Measurements from ENCODE around the gene CFDP1.

CFDP1 gene

GRCh38 chr16:75432828-75433731 is at the start of gene CFDP1:
Gene CFDP1, minus strand, starts transcription at chr16:75433503. Its CDS starts 151 bp downstream, at chr16:75433352.
- peak within 1 kb of the TSS; percentile 91 for H3K4me3 ChIP-seq (ENCODE audit: low read length)
- TF ChIP-seq CTCF (IDR thresholded peaks at IDR 0.05; ENCODE audit: insufficient read depth, low read depth, low read length, missing control alignments) = no peak
- DNase-seq (ENCODE audit: low read depth) = peak; percentile 94

GRCh38 chr16:75482434-75483205 is 49.3 kb upstream of the CFDP1 start:
- DNase-seq (ENCODE audit: low read depth) = no peak
- no peak overlapping the region for H3K4me3 ChIP-seq (ENCODE audit: low read length)
- no peak for TF ChIP-seq CTCF (IDR thresholded peaks at IDR 0.05; ENCODE audit: insufficient read depth, low read depth, low read length, missing control alignments)

GRCh38 chr16:75481475-75481874 is 48.2 kb upstream of the CFDP1 start:
- DNase-seq (ENCODE audit: low read depth) = no peak
- H3K4me3 ChIP-seq (ENCODE audit: low read length) = no peak overlapping the region
- no peak for TF ChIP-seq CTCF (IDR thresholded peaks at IDR 0.05; ENCODE audit: insufficient read depth, low read depth, low read length, missing control alignments)

GRCh38 chr16:75479421-75479990 is 46.2 kb upstream of the CFDP1 start:
- H3K4me3 ChIP-seq (ENCODE audit: low read length) = no peak overlapping the region
- DNase-seq (ENCODE audit: low read depth) = no peak
- no peak for TF ChIP-seq CTCF (IDR thresholded peaks at IDR 0.05; ENCODE audit: insufficient read depth, low read depth, low read length, missing control alignments)

GRCh38 chr16:75478480-75479345 is 45.4 kb upstream of the CFDP1 start:
- no peak for TF ChIP-seq CTCF (IDR thresholded peaks at IDR 0.05; ENCODE audit: insufficient read depth, low read depth, low read length, missing control alignments)
- DNase-seq (ENCODE audit: low read depth) = no peak
- no peak overlapping the region for H3K4me3 ChIP-seq (ENCODE audit: low read length)

Measured in epithelial cell of esophagus (primary cell).